ENCODE results near the gene LRRC8D. TPM values are rescaled to one million over a fixed set of nuclear protein-coding genes. Genes with fewer than 3 reads are reported as not detected.

The LRRC8D gene
- total RNA-seq, 2 experiments from 2014 or later = 23.9 to 25.7 TPM

DNA sequence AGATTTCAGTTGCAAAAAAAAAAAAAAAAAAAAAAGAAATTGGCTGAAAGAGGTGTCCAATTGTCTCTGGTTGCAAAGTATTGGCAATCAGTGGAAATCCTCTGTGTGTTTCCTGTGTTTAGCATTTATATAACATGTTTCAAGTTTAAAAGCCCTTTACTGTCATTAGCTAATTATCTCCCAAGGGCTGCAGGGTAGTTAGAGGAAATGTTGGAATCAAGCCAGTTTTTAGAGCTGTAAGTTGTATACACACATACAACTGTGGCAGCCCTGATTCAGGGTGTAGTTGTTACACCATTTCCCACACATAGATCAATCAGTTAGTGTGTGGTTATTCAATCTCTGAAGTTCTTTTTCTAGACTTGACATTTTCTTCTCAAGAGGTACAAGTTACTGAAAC lies 165.2 kb downstream of the LRRC8D start:
- ChIA-PET CTCF (interaction anchor here (1.5 to 6.9 kb wide), 7 partner anchors 9 to 205 kb away, joined by 3 to 63 read pairs (median 10); no protein-coding TSS in a partner anchor), POLR2A (no interaction called here)
- H3K27me3 Mint-ChIP-seq (ENCODE audit: low read depth) = peaks cover 11% of the 10 kb centered on the region
- no peaks in the 10 kb centered on the region for H3K36me3 Mint-ChIP-seq (ENCODE audit: low read depth)
- H3K4me3 Mint-ChIP-seq = no peak overlapping the region
- no peaks in the 10 kb centered on the region for H3K9me3 Mint-ChIP-seq (ENCODE audit: insufficient read depth)
- H3K27ac Mint-ChIP-seq = no peak overlapping the region
- no peaks in the 10 kb centered on the region for H3K4me1 Mint-ChIP-seq (ENCODE audit: low read depth)
- ATAC-seq (no peak), DNase-seq (no peak)

Other genes starting within 250 kb of the LRRC8D start
- 10 to 100 TPM; 32.9 to 35.0 TPM for gene LRRC8C, start 187.9 kb upstream of the LRRC8D start, total RNA-seq
- gene ZNF326, start 174.1 kb downstream of the LRRC8D start, total RNA-seq = 10 to 100 TPM; 18.1 TPM

Measured in activated CD8-positive, alpha-beta T cell treated with anti-CD3 and anti-CD28 coated beads, Interleukin-2, amount 10 ng/mL, durations not matched to agents 7 days and 5 days (primary cell).